Urinary bladder (tissue), 4 donors: ENCODE data around the gene FAM111B. TPM values are rescaled to one million over a fixed set of nuclear protein-coding genes. Genes with fewer than 3 reads are reported as not detected.
"Not testable (repeated sequence)": the region's sequence is repeated elsewhere in the genome, so short reads cannot be mapped to it uniquely, and the experiment has no call there.

Experiments used
- DNase-seq: peaks from one replicate; pipeline ENCODE4 v3.0.0-alpha.2; 2015; ENCODE audit errors: extremely low spot score
- H3K27ac ChIP-seq: one replicate; pipeline ENCODE4 v1.5.1; 2013; ENCODE audit warnings: low read depth, mild to moderate bottlenecking, moderate library complexity
- H3K36me3 ChIP-seq: one replicate; pipeline ENCODE4 v1.6.1; 2013; ENCODE audit warnings: mild to moderate bottlenecking, moderate library complexity; ENCODE audit not compliant: insufficient read depth
- H3K4me1 ChIP-seq: one replicate; pipeline ENCODE4 v1.6.1; 2013; ENCODE audit warnings: mild to moderate bottlenecking, moderate library complexity; ENCODE audit not compliant: insufficient read depth
- H3K4me3 ChIP-seq: one replicate; pipeline ENCODE4 v1.5.1; 2013; ENCODE audit warnings: low read depth, low read length
- WGBS: extraction: QIAGEN DNeasy Blood & Tissue Kit; methylation state at CpG from one replicate; pipeline ENCODE4 v1.1.7; 2013; 5-methylcytosine and 5-hydroxymethylcytosine counted together
- polyA plus RNA-seq: library from polyadenylated mRNA; stranded (reverse); fragments of 200-250 nt; gene quantifications from one replicate; pipeline ENCODE4 v1.2.3, GENCODE V29; 2013
- total RNA-seq: library from RNA; depleted of rRNA; stranded (reverse); fragments of >200 nt; gene quantifications from one replicate; pipeline ENCODE4 v1.2.3, GENCODE V29; 2014
- donor health status: healthy with polysubstance abuse.
- donor health status: healthy.

Gene FAM111B
- total and polyA plus RNA-seq, 2 donors: 0.23 to 25.9 TPM

DNA sequence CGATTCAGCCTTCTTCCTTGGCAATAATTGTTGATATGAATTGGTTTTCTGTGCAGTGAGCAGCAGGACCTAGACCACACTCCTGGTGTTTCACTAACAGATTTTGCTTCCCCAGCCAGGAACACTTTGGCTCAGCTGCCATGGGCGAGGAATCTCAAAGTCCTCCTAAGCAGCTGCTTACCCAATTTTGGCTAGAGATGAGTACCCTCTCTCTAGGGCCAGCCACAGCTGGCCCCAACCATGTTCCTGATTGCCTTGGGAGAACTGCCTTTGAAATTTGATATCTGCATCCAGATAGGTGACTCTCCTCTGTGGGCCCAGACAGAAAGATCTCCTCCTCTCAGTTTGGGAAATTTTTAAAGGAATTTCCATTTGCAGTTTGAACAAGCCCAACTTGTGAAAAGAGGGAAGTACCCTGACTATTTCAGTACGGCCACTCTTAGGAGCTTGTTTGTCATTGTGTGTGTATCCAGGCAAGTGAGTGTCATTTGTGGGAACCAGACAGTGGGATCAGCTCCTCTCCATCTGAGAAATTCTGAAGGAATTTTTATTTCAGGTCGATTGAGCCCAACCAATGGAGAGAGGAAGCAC is 25.5 kb upstream of the FAM111B start:
- H3K4me1 ChIP-seq, H3K36me3 ChIP-seq, DNase-seq, H3K27ac ChIP-seq, H3K4me3 ChIP-seq: not testable (repeated sequence)
- WGBS: 61% methylated on average over 4 of the region's 4 CpGs

- H3K4me1 ChIP-seq, H3K4me3 ChIP-seq, H3K36me3 ChIP-seq, H3K27ac ChIP-seq, DNase-seq: not testable (repeated sequence)
- 76% methylated on average over 5 of the region's 5 CpGs for WGBS
Measured at GRCh38 chr11:59086007-59086406, 21.0 kb upstream of the FAM111B start, which contains the start of gene GLYATL1B. Gene GLYATL1B (plus strand): TSS chr11:59086307. CDS start chr11:59086307, 0 bp downstream.

DNA sequence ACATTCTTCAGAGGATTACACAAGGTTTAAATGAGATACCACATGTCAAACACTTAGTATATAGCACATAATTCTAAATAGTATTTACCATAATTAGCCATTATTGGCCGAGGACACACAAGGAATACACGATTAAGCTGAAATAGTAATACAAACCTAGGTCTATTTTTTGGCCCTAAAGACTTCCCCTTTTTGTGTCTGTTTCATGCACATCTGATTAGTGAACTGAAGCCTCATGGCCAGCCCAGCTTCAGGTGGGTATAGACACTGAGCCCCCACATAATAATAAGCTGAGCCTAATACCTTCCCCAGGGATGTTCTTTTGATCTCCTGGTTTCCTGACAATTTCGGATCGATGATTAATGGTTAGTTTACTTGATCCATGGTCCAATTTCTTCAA is 18.9 kb upstream of the FAM111B start:
- Histone ChIP-seq H3K36me3 (no peaks in the 10 kb centered on the region), H3K4me3 (no peak overlapping the region), H3K27ac (no peak overlapping the region), H3K4me1 (no peaks in the 10 kb centered on the region)
- no peak for DNase-seq
- WGBS: 85% methylated on average over 4 of the region's 4 CpGs

- H3K4me1 ChIP-seq, DNase-seq, H3K4me3 ChIP-seq, H3K36me3 ChIP-seq, H3K27ac ChIP-seq: not testable (repeated sequence)
Measured at GRCh38 chr11:59093576-59093975, 13.5 kb upstream of the FAM111B start.

GRCh38 chr11:59095225-59095624 is 11.8 kb upstream of the FAM111B start:
- not testable (repeated sequence) for H3K36me3 ChIP-seq, H3K4me3 ChIP-seq, H3K4me1 ChIP-seq, DNase-seq, H3K27ac ChIP-seq
- WGBS: 38% methylated on average over 1 of the region's 1 CpG

GRCh38 chr11:59095972-59096575 is 11.0 kb upstream of the FAM111B start:
- 63% methylated on average over 5 of the region's 5 CpGs for WGBS
- H3K4me1 ChIP-seq, H3K4me3 ChIP-seq, DNase-seq, H3K36me3 ChIP-seq, H3K27ac ChIP-seq: not testable (repeated sequence)

DNA sequence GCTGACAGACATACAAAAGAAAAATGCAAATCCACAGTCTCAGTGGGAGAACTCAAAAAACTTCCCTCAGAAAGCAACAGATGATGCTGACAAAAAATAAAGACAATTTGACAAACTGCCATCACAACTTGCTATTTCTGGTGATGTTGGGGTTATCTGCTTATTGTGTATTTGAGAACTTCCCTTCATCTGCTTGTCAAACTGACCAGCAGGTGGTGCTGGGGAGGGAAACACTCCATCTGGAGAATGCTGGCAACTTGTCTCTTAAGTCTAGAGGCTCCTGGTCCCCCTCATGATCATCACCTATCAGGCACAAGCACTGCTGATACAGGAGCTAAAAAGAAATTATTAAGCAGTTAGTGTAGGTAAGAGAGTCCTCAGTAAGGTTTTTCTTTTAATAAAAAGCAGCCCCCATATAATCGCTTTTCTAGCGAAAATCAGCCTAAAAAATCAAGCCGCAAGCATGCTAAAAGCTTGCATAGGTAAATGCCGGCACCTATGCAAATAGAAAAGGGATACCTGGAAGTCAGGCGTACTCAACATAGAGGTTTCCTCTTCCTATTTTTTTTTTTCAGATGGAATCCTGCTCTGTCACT is 9.8 kb upstream of the FAM111B start:
- no peak for DNase-seq
- Histone ChIP-seq H3K4me3 (no peak overlapping the region), H3K27ac (no peak overlapping the region), H3K36me3 (no peaks in the 10 kb centered on the region), H3K4me1 (no peaks in the 10 kb centered on the region)
- WGBS: 92% methylated on average over 5 of the region's 5 CpGs

- WGBS: 84% methylated on average over 8 of the region's 8 CpGs
- not testable (repeated sequence) for H3K27ac ChIP-seq
Measured at GRCh38 chr11:59097938-59098337, 9.1 kb upstream of the FAM111B start.

DNA sequence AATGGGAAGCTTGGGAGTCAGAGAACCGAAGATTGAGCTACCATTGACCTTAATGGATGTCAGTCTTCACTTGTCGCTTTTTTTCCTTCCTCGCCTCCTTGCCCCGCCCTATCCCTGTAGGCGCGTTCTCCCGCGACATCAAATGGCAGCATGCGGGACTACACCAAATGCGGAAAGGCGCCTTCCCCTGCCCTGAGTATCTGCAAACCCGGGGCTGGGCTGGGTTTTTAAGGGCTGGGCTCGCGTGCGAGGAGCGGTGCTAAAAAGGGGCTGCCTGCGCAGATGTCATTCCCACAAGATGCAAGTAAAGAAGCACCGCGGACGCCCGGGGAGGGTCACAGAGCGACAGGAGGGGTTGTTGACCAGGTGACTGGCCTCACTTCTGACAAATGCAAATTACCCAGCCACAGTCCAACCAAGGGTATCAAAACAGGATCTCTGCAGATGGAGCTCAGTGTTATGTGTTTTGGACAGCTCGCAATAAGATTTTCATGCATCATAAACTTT is 4.7 kb upstream of the FAM111B start:
- no peaks in the 10 kb centered on the region for H3K36me3 ChIP-seq
- DNase-seq: peak; percentile 11
- no peak overlapping the region for H3K27ac ChIP-seq
- H3K4me1 ChIP-seq: no peaks in the 10 kb centered on the region
- no peak overlapping the region for H3K4me3 ChIP-seq
- WGBS: 9% methylated on average over 23 of the region's 23 CpGs

More at GRCh38 chr11:59097938-59098337, 9.1 kb upstream of the FAM111B start:
- H3K4me1 ChIP-seq, DNase-seq, H3K36me3 ChIP-seq, H3K4me3 ChIP-seq: not testable (repeated sequence)

DNA sequence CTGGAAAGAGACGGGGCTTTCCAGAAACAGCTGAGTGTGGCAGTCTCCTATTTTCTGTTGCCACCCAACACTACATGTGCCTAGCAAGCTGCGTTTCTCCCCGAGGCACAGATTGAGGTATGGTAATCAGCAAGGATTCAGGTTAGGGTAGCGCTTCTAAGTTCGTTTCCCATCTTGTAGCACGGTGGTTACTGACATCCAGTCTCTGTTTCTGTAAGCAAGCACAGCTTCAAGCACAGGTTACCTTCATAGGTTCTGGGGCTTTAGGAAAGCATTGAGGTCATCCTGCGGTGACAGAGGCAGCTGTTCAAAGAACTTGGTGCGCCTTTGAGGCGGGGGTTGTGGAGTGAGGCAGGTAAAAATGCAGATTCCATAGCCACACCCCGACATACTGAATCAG is 684 bp downstream of the FAM111B start:
- 22% methylated on average over 10 of the region's 10 CpGs for WGBS
- H3K4me3 ChIP-seq, DNase-seq, H3K27ac ChIP-seq, H3K36me3 ChIP-seq, H3K4me1 ChIP-seq: not testable (repeated sequence)

DNA sequence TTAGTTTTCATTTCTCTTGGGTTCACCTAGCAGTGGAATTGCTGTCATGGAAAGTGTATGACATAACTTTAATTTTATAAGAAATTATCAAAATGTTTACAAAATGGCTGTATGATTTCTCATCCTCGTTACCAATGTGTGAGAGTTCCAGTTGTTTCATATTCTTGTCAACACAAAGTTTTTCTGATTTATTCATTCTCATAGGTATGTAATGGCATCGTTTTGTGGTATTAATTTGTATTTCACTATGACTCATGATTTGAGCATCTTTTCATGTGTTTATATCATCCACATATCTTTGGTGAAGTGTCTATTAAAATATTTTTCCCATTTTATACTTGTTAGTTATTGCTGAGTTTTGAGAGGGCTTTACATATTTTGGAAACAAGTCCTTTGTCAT is 5.5 kb downstream of the FAM111B start:
- Histone ChIP-seq H3K27ac (no peak overlapping the region), H3K36me3 (no peaks in the 10 kb centered on the region), H3K4me1 (no peaks in the 10 kb centered on the region), H3K4me3 (no peak overlapping the region)
- no peak for DNase-seq
- WGBS: 75% methylated on average over 2 of the region's 2 CpGs

- Histone ChIP-seq H3K27ac (no peak overlapping the region), H3K4me3 (no peak overlapping the region), H3K36me3 (no peaks in the 10 kb centered on the region), H3K4me1 (no peaks in the 10 kb centered on the region)
- 98% methylated on average over 3 of the region's 3 CpGs for WGBS
- no peak for DNase-seq
Measured at GRCh38 chr11:59114344-59114743, 7.3 kb downstream of the FAM111B start.

GRCh38 chr11:59115553-59115952 is 8.5 kb downstream of the FAM111B start:
- no peaks in the 10 kb centered on the region for H3K4me1 ChIP-seq
- WGBS: 100% methylated on average over 1 of the region's 1 CpG
- no peak overlapping the region for H3K27ac ChIP-seq
- H3K36me3 ChIP-seq: no peaks in the 10 kb centered on the region
- no peak for DNase-seq
- H3K4me3 ChIP-seq: no peak overlapping the region

DNA sequence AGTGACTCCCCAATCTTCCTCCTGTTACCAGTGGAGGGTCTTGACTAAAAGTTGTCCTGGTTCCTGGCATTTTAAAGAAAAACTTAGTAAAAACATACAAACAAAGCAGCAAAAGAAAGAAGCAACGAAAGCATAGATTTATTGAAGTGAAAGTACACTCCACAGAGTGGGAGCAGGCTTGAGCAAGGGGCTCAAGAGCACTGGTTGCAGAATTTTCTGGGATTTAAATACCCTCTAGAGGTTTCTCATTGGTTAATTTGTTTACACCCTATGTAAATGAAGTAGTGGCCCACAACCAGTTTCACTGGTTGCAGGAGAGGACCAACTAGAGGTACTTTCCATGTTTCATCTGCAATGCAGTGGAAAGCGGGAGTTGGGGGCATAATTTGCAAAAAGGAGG is 10.7 kb downstream of the FAM111B start:
- no peaks in the 10 kb centered on the region for H3K36me3 ChIP-seq
- WGBS: 99% methylated on average over 2 of the region's 2 CpGs
- no peak for DNase-seq
- H3K4me1 ChIP-seq: no peaks in the 10 kb centered on the region
- no peak overlapping the region for H3K4me3 ChIP-seq
- H3K27ac ChIP-seq: no peak overlapping the region
